ENCODE data around the gene MICALL2.

Gene MICALL2

GRCh38 chr7:1498370-1499305 is 39.4 kb upstream of the MICALL2 start:
- peaks cover 7% of the 10 kb centered on the region in 2 experiments for H3K4me1 ChIP-seq (ENCODE audit: control insufficient read depth in 1 of 2, insufficient read depth in 1 of 2, low read depth in 1 of 2, low read length in 1 of 2)
- H3K27ac ChIP-seq = no peak overlapping the region
- no peak for TF ChIP-seq CTCF (IDR thresholded peaks at IDR 0.05)
- H3K9me3 ChIP-seq = no peaks in the 10 kb centered on the region
- no peak overlapping the region for H3K4me3 ChIP-seq (ENCODE audit: low read depth in 1 of 2, low read length in 1 of 2)
- no peaks in the 10 kb centered on the region for H3K27me3 ChIP-seq
- H3K36me3 ChIP-seq = peaks cover 93% of the 10 kb centered on the region

DNA sequence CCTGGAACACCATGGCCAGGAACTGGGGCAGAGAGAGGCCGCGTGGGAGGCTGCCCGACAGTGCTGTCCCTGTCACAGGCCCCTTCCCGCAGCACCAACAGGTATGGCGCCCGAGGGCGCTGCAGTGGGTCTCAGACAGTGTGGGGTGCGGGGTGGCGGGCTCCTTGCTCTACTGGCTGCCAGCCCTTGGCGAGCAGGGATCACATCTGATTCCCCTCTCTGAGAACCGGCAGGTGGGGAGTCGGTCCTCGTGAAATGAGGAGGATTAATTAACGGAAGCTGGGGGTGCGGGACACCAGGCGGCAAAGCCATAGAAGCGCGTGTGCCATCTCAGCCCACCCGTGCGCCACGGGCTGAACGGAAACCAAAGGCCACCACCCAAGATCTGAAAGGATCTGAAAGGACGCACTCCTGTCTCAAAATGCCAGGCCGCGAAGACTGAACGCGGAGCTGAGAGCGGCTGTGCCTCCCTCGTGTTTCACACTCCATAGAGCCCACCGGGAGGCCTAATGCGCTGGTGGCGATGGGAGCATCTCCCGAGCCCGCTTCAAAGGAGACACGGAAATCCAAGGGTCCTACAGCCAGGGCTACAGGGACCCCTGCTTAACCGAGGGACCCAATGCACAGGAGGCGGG is 38.1 kb upstream of the MICALL2 start:
- Histone ChIP-seq H3K4me1 (ENCODE audit: control insufficient read depth in 1 of 2, insufficient read depth in 1 of 2, low read depth in 1 of 2, low read length in 1 of 2) (no peaks in the 10 kb centered on the region), H3K36me3 (peaks cover 100% of the 10 kb centered on the region), H3K27ac (no peak overlapping the region), H3K9me3 (no peaks in the 10 kb centered on the region), H3K27me3 (no peaks in the 10 kb centered on the region), H3K4me3 (ENCODE audit: low read depth in 1 of 2, low read length in 1 of 2) (no peak overlapping the region)
- no peak for TF ChIP-seq CTCF (IDR thresholded peaks at IDR 0.05)

GRCh38 chr7:1496531-1497292 is 37.4 kb upstream of the MICALL2 start:
- Histone ChIP-seq H3K27me3 (no peaks in the 10 kb centered on the region), H3K36me3 (peaks cover 100% of the 10 kb centered on the region)
- no peak for TF ChIP-seq CTCF (IDR thresholded peaks at IDR 0.05)

GRCh38 chr7:1495564-1496242 is 36.4 kb upstream of the MICALL2 start:
- Histone ChIP-seq H3K4me1 (ENCODE audit: control insufficient read depth in 1 of 2, insufficient read depth in 1 of 2, low read depth in 1 of 2, low read length in 1 of 2) (no peaks in the 10 kb centered on the region), H3K9me3 (no peaks in the 10 kb centered on the region), H3K27me3 (no peaks in the 10 kb centered on the region), H3K4me3 (ENCODE audit: low read depth in 1 of 2, low read length in 1 of 2) (no peak overlapping the region), H3K36me3 (peaks cover 100% of the 10 kb centered on the region), H3K27ac (no peak overlapping the region)
- no peak for TF ChIP-seq CTCF (IDR thresholded peaks at IDR 0.05)

More at GRCh38 chr7:1496531-1497292, 37.4 kb upstream of the MICALL2 start:
- Histone ChIP-seq H3K4me3 (ENCODE audit: low read depth in 1 of 2, low read length in 1 of 2) (no peak overlapping the region), H3K27ac (no peak overlapping the region), H3K4me1 (ENCODE audit: control insufficient read depth in 1 of 2, insufficient read depth in 1 of 2, low read depth in 1 of 2, low read length in 1 of 2) (no peaks in the 10 kb centered on the region), H3K9me3 (no peaks in the 10 kb centered on the region)
